HG03520 (cell line): ENCODE measurements around the gene RBM8A.

Experiments used
- ATAC-seq: cut with Tn5 transposase; IDR thresholded peaks from one replicate; pipeline ENCODE4 v1.9.1; 2021; ENCODE audit warnings: mild to moderate bottlenecking, moderate library complexity; ENCODE audit not compliant: unreplicated experiment

The RBM8A gene

GRCh38 chr1:145918144-145918991 is 8.9 kb downstream of the RBM8A start, which contains the start of gene PEX11B:
Gene PEX11B (minus strand): TSS chr1:145918717. CDS start chr1:145918688, 29 bp downstream.
- ATAC-seq: peak; percentile 71

GRCh38 chr1:145917595-145917994 is 9.7 kb downstream of the RBM8A start:
- ATAC-seq: no peak

GRCh38 chr1:145916745-145917144 is 10.5 kb downstream of the RBM8A start:
- no peak for ATAC-seq

- ATAC-seq: no peak
Measured at GRCh38 chr1:145912128-145912641, 15.1 kb downstream of the RBM8A start.

- no peak for ATAC-seq
Measured at GRCh38 chr1:145908653-145909052, 18.6 kb downstream of the RBM8A start.

GRCh38 chr1:145906954-145907753 is 20.1 kb downstream of the RBM8A start:
- ATAC-seq: no peak

GRCh38 chr1:145901312-145902021 is 25.8 kb downstream of the RBM8A start:
- ATAC-seq: no peak

- no peak for ATAC-seq
Measured at GRCh38 chr1:145898756-145899155, 28.5 kb downstream of the RBM8A start.

GRCh38 chr1:145897969-145898368 is 29.3 kb downstream of the RBM8A start:
- no peak for ATAC-seq

- no peak for ATAC-seq
Measured at GRCh38 chr1:145895471-145895870, 31.8 kb downstream of the RBM8A start.

- ATAC-seq: no peak
Measured at GRCh38 chr1:145893306-145894055, 33.8 kb downstream of the RBM8A start.

GRCh38 chr1:145892486-145893087 is 34.7 kb downstream of the RBM8A start:
- ATAC-seq: no peak

- no peak for ATAC-seq
Measured at GRCh38 chr1:145891587-145892485, 35.4 kb downstream of the RBM8A start.

GRCh38 chr1:145891143-145891542 is 36.1 kb downstream of the RBM8A start:
- ATAC-seq: no peak

GRCh38 chr1:145889722-145890121 is 37.6 kb downstream of the RBM8A start:
- no peak for ATAC-seq

- no peak for ATAC-seq
Measured at GRCh38 chr1:145887631-145888030, 39.7 kb downstream of the RBM8A start.

GRCh38 chr1:145886816-145887215 is 40.5 kb downstream of the RBM8A start:
- ATAC-seq: no peak

GRCh38 chr1:145886390-145886789 is 40.9 kb downstream of the RBM8A start:
- no peak for ATAC-seq

GRCh38 chr1:145885738-145886287 is 41.5 kb downstream of the RBM8A start, which contains the start of gene ANKRD35:
Gene ANKRD35 (minus strand): TSS chr1:145885866. CDS start chr1:145885758, 108 bp downstream.
- ATAC-seq: peak; percentile 96
